Upper lobe of right lung (tissue), 1 donor: ENCODE data around the gene BICC1. TPM values are rescaled to one million over a fixed set of nuclear protein-coding genes. Genes with fewer than 3 reads are reported as not detected.

Experiments used
- ATAC-seq: fragments of 200-7000 bp; cut with Tn5 transposase; one replicate; pipeline ENCODE4 v1.9.1; 2020; ENCODE audit warnings: mild to moderate bottlenecking, moderate library complexity
- DNase-seq: peaks from one replicate; pipeline ENCODE4 v3.0.0-alpha.2; 2020
- H3K27ac ChIP-seq: fragments of 200-600 bp; one replicate; pipeline ENCODE4 v1.8.0; 2022
- H3K27me3 ChIP-seq: fragments of 200-600 bp; one replicate; pipeline ENCODE4 v1.8.0; 2022; ENCODE audit warnings: mild to moderate bottlenecking
- H3K36me3 ChIP-seq: fragments of 200-600 bp; one replicate; pipeline ENCODE4 v1.8.0; 2022
- H3K4me1 ChIP-seq: fragments of 200-600 bp; one replicate; pipeline ENCODE4 v1.8.0; 2022
- H3K4me3 ChIP-seq: fragments of 200-600 bp; one replicate; pipeline ENCODE4 v1.8.0; 2022; ENCODE audit warnings: mild to moderate bottlenecking
- H3K9me3 ChIP-seq: fragments of 200-600 bp; one replicate; pipeline ENCODE4 v1.8.0; 2022
- intact Hi-C: fragments of 100-400 bp; cut with DNase I; formaldehyde crosslinking; loops from one replicate; pipeline ENCODE4 v1.11.0; 2022
- total RNA-seq: library from RNA; stranded (reverse); fragmentation: NEBNext Ultra II Directional; extraction: Animal tissue kit (Norgen Biotek cat#: 25700); gene quantifications from one replicate; pipeline ENCODE4 v1.2.1, GENCODE V29; 2021
- TF ChIP-seq, protein P1 (sequence below): fragments of 200-600 bp; IDR thresholded peaks from one replicate; pipeline ENCODE4 v1.8.0; 2022; ENCODE audit warnings: antibody characterized with exemption
- donor health status: DM: no; HTN: yes; CAD: no; lungs with severe emphysema.

Gene BICC1
- total RNA-seq, 1 donor from 2014 or later: 9.2 TPM

DNA sequence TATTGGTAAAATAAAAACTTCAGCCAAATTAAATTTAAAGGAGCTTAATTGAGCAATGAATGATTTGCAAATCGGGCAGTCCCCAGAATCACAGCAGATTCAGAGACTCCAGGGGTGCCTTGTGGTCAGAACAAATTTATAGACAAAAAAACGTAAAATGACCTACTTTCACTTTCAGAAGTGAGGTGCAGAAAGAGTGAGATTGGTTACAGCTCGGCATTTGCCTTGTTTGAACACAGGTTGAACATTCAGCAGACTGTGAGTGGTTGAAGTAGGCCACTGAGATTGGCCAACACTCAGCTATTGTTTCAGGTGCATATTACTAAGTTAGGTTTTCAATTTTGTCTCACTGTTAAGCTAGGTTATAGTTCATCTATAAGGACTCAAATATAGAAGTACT is 153.4 kb downstream of the BICC1 start:
- peak; percentile 78 for ATAC-seq
- no peaks in the 10 kb centered on the region for H3K27me3 ChIP-seq
- no peaks in the 10 kb centered on the region for H3K4me1 ChIP-seq
- H3K9me3 ChIP-seq: no peaks in the 10 kb centered on the region
- H3K4me3 ChIP-seq: peak overlapping the region; percentile 21
- no peak for DNase-seq
- TF ChIP-seq, protein P1, sequence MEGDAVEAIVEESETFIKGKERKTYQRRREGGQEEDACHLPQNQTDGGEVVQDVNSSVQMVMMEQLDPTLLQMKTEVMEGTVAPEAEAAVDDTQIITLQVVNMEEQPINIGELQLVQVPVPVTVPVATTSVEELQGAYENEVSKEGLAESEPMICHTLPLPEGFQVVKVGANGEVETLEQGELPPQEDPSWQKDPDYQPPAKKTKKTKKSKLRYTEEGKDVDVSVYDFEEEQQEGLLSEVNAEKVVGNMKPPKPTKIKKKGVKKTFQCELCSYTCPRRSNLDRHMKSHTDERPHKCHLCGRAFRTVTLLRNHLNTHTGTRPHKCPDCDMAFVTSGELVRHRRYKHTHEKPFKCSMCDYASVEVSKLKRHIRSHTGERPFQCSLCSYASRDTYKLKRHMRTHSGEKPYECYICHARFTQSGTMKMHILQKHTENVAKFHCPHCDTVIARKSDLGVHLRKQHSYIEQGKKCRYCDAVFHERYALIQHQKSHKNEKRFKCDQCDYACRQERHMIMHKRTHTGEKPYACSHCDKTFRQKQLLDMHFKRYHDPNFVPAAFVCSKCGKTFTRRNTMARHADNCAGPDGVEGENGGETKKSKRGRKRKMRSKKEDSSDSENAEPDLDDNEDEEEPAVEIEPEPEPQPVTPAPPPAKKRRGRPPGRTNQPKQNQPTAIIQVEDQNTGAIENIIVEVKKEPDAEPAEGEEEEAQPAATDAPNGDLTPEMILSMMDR: no peak
- intact Hi-C loops: no loop called here
- H3K36me3 ChIP-seq: no peaks in the 10 kb centered on the region
- peak overlapping the region; percentile 49 for H3K27ac ChIP-seq

DNA sequence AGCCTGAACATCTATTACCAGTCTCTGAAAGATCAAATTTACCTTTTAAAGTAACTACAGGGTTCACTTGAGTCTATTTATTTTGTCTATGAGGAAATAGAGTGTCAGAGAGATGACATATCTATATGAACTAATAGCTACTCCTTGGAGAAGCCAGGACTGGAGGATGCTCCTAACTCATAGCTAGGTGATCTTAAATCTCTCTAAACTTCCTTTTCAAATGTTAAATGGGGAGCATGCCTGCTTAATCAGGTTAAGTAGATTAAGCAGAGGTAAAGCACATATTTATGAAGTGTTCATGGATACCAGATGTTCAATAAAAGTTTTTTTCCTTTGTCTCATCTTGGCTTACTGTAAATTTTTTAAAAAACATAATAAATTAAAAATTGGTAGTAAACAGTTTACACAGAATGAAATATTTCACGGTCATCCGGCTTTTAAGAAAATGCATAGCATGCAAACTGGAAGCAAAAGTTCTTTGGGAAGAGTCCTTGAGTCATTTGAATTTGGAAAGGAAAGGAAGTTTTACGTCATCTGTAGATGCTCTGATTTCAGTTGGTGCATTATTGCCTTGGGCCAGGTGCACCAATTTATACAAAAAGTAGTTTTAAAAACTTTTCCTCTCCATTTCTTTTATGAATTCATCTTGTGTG is 155.1 kb downstream of the BICC1 start:
- intact Hi-C loops: no loop called here
- no peak for DNase-seq
- TF ChIP-seq, protein P1: no peak
- H3K27ac ChIP-seq: no peak overlapping the region
- ATAC-seq: no peak
- no peaks in the 10 kb centered on the region for H3K36me3 ChIP-seq
- H3K9me3 ChIP-seq: no peaks in the 10 kb centered on the region
- no peaks in the 10 kb centered on the region for H3K27me3 ChIP-seq
- H3K4me1 ChIP-seq: no peaks in the 10 kb centered on the region
- no peak overlapping the region for H3K4me3 ChIP-seq

DNA sequence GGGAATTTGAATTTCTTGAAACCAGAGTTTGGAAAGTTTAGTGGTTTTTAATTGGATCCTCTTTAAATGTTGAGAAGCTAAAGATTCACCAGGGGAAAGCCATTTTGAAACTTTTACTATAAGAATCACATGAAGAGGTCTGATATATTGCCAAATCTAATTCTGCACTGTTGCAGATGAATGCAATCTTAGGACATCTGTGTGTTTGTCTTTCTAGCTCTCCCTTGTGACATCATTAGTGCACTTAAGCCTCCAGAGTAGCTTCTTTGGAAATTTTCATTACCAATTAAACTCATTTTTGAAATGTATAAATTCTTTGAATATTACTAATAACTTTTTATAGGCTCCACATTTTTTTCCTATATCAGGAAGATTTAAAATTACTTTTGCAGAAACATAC is 160.2 kb downstream of the BICC1 start:
- TF ChIP-seq, protein P1: no peak
- no peak for DNase-seq
- intact Hi-C loops: no loop called here
- H3K4me1 ChIP-seq: no peaks in the 10 kb centered on the region
- no peak overlapping the region for H3K4me3 ChIP-seq
- H3K36me3 ChIP-seq: no peaks in the 10 kb centered on the region
- H3K27me3 ChIP-seq: no peaks in the 10 kb centered on the region
- no peak overlapping the region for H3K27ac ChIP-seq
- no peaks in the 10 kb centered on the region for H3K9me3 ChIP-seq
- ATAC-seq: no peak

DNA sequence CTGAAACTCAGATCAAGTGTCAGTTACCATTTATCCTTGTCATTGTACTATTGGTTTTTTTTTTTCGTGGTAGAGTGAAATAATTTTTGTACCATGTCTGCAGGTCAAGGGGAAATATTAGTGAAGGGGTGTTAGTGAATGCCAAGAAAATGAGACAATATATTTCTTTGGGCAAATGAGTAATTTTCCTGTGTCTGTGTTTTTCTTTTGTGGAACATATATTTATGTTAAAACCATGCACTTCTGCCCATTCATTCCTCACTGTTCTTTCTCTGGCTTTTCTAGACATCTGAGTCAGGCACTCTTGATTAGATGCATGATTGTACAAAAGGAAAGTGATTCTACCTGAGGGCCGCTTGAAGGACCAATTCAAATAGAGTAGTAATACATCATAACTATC is 161.6 kb downstream of the BICC1 start:
- Histone ChIP-seq H3K27me3 (no peaks in the 10 kb centered on the region), H3K4me3 (no peak overlapping the region), H3K36me3 (no peaks in the 10 kb centered on the region), H3K27ac (no peak overlapping the region), H3K9me3 (no peaks in the 10 kb centered on the region), H3K4me1 (no peaks in the 10 kb centered on the region)
- TF ChIP-seq, protein P1: no peak
- no peak for DNase-seq
- intact Hi-C loops: no loop called here
- ATAC-seq: no peak

DNA sequence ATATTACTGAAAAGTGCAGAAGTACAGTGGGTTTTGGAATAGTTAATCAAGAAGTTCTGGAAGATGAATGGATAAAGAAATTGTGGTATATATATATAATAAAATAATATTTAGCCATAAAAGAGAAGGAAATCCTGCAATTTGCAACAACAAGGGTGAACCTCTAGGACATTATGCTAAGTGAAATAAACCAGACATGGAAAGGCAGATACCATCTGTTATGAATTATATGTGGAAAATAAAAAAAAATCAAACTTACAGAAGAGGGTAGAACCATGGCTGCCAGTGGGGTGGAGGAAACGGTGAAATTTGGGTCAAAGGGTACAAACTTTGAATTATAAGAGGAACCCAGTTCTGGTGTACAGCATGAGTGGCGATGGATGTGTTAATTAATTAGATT is 162.6 kb downstream of the BICC1 start:
- Histone ChIP-seq H3K27ac (no peak overlapping the region), H3K36me3 (no peaks in the 10 kb centered on the region), H3K4me1 (no peaks in the 10 kb centered on the region), H3K27me3 (no peaks in the 10 kb centered on the region), H3K9me3 (no peaks in the 10 kb centered on the region), H3K4me3 (no peak overlapping the region)
- intact Hi-C loops: no loop called here
- ATAC-seq (no peak), DNase-seq (no peak)
- TF ChIP-seq, protein P1: no peak

DNA sequence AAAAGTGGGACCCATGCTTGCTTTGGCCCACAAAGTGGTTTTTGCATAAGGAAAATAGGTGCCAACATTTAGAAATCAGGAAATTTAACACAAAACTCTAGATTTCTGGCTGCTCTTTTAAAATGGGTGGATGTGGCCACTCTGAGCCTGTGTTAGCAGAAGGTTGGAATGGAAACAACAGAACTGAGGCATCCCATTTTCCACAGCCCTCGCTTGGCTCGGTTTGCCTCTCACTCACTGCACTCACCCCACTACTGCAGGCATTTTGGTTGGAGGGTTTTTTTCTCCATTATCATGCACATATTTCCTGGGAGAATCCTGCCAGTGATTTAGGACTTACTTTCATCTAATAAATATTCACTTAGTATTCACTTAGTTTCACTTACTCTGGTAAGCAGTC is 178.9 kb downstream of the BICC1 start:
- Histone ChIP-seq H3K4me1 (no peaks in the 10 kb centered on the region), H3K27ac (no peak overlapping the region), H3K4me3 (no peak overlapping the region), H3K9me3 (peaks cover 5% of the 10 kb centered on the region), H3K27me3 (no peaks in the 10 kb centered on the region), H3K36me3 (no peaks in the 10 kb centered on the region)
- ATAC-seq: no peak
- TF ChIP-seq, protein P1: no peak
- no peak for DNase-seq
- intact Hi-C loops: no loop called here
